ENCODE measurements around the gene NIPBL.

DNA sequence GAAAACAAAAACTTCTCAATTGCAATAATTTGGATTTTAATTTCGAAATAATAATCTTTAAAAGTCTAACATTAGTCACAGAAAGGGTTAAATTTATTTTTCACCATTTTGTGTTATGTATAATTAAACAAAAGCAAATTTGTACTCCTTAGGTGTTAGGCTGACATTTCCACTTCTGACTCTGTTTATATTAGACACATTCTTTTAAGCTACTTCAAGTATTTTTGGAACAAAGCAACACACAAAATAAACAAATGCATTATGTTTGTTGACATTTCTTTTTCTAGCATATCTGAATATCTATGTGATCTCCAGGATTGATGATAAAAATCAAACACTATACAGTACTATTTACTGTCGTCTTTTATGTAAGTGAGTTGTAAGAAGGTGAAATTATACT, 44.3 kb upstream of the NIPBL start:
- TF ChIP-seq, protein P1, sequence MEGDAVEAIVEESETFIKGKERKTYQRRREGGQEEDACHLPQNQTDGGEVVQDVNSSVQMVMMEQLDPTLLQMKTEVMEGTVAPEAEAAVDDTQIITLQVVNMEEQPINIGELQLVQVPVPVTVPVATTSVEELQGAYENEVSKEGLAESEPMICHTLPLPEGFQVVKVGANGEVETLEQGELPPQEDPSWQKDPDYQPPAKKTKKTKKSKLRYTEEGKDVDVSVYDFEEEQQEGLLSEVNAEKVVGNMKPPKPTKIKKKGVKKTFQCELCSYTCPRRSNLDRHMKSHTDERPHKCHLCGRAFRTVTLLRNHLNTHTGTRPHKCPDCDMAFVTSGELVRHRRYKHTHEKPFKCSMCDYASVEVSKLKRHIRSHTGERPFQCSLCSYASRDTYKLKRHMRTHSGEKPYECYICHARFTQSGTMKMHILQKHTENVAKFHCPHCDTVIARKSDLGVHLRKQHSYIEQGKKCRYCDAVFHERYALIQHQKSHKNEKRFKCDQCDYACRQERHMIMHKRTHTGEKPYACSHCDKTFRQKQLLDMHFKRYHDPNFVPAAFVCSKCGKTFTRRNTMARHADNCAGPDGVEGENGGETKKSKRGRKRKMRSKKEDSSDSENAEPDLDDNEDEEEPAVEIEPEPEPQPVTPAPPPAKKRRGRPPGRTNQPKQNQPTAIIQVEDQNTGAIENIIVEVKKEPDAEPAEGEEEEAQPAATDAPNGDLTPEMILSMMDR (conservative IDR thresholded peaks at IDR 0.05 in 1 of 2, IDR thresholded peaks at IDR 0.05 in 1 of 2; ENCODE audit: low read depth in 1 of 2, low read length in 2 of 2): no peak
- no peak for TF ChIP-seq EZH2 (IDR thresholded peaks at IDR 0.05; ENCODE audit: low read length, missing control alignments)
